HG02588 (cell line): ENCODE data around the gene CD81.

Source experiments
- ATAC-seq: cut with Tn5 transposase; IDR thresholded peaks from one replicate; pipeline ENCODE4 v1.9.1; 2021; ENCODE audit warnings: mild to moderate bottlenecking, moderate library complexity; ENCODE audit not compliant: unreplicated experiment

Gene CD81

DNA sequence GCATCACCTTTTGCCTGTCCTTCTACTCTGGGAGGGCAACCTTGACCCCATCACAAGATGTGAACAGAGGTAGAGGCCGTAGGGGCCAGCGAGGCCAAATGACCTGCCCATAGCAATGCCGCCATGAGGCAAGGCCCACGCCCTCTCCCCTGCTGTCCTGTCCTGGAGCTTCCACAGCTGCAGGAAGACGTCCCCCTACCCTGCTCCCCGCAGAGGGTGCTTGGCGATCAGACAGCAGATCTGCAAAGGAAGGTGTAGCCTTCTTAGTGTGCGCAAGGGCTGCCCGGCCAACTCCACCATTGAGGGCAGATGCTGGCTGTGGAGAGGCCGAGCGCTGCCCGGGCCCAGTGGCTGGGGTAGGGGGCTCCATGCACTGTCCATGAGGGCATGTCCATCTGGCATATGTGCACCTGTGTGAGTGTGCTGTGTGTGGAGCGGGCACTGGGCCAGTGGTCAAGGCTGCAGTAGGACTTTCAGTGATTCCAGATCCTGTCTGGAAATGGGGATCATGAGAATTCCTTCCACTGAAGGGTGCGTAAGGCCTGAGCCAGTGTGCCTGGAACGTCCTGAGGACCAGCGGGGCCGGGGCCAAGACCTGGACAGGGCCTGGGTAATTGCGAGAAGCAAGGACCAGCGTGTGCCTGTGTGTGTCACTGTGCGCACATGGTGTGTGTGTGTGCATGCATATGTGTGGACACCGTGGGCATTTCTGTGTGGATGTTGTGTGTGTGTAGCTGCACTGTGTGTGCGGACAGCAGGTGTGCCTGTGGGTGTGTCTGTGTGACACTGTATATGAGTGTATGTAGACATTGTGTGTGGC is 56.2 kb downstream of the CD81 start:
- ATAC-seq, result no peak

DNA sequence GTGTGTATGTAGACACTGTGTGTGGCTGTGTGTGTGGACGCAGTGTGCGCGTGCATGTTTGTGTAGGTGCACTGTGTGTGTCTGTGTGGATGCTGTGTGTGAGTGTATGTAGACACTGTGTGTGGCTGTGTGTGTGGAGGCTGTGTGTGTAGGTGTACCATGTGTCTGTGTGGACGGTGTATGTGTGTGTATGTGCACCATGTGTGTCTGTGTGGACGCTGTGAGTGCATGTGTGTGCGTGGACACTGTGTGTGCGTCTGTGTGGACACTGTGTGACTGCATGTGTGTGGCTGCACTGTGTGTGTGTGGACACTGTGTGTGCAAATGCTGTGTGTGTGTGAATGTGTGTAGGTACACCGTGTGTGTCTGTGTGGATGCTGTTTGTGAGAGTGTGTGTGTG is 56.9 kb downstream of the CD81 start:
- ATAC-seq, result no peak

DNA sequence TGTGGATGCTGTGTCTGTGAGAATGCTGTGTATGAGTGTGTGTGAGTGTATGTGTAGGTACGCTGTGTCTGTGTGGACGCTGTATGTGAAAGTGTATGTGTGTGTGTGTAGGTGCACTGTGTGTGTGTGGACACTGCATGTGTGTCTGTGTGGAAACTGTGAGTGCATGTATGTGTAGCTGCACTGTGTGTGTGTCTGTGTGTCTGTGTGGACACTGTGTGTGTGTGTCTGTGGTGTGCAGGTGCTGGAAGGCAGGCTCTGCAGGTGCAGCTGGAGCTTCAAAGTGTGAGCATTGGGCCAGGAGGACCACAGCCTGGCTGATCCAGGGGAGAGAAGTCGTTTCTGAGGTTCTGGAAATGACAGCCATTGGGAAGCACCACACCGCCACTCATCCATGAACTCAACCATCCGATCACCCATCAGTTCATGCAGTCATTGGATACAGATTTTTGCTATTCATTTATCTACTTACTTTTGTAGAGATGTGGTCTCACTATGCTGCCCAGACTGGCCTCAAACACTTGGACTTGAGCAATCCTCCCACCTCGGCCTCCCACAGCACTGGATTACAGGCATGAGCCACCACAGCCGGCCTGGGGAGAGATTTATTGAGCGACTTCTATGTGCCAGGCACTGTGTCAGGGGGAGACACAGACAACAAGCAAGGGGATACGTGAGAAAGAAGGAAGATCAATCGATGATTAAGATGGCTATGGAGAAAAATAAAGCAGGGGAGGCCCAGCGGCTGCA is 57.6 kb downstream of the CD81 start:
- no peak for ATAC-seq

DNA sequence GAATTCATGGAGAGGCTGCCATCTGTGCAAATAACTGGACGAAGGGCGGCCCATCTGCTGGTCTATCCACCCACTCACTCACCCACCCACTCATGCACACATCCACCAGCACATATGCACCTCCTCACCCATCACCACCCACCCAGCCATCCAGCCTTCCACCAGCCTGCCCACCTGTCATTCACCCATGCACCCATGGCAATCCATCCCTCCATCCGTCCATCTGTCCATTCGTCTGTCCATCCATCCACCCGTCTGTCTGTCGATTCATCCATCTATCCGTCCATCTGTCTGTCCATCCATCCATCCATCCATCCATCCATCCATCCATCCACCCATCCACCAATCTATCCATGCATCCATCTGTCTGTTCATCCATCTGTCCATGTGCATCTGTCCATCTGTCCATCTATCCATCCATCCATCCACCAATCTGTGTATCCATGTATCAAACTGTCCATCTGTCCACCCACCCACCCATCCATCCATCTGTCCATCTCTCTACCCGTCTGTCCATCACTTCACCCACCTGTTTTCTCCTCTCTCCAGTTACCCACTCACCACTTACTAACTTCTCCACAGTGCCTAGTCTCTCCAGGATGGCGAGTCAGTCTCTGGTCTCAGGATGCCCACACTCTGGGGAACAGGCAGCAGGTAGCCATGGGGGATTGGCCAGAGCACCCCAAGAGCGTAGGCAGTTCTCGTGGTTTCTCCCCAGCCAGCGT is 58.3 kb downstream of the CD81 start:
- ATAC-seq, result no peak

DNA sequence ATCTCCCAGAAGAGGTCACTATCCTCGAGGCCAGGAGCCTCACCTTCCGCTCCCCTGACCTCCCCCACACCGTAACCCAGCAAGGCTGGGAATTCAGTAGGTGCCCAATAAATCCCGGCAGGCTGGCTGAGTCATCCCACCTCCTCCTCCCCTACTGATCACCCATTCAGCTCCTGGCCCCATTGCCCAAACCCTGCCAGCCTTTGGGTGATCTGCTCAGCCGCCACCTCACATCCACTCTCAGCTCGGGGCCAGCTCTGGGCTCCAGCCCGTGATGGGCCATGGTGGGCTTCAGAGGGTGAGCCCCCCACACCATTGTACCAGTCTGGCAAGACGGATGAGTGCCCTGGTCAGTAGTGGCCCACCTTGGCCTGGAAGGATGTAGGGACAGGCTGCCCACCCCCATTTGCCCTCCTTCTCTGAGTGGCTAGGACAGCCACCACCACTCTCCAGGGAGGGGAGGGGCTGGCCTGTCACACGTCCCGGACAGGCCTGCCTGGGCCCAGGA is 59.0 kb downstream of the CD81 start:
- no peak for ATAC-seq

DNA sequence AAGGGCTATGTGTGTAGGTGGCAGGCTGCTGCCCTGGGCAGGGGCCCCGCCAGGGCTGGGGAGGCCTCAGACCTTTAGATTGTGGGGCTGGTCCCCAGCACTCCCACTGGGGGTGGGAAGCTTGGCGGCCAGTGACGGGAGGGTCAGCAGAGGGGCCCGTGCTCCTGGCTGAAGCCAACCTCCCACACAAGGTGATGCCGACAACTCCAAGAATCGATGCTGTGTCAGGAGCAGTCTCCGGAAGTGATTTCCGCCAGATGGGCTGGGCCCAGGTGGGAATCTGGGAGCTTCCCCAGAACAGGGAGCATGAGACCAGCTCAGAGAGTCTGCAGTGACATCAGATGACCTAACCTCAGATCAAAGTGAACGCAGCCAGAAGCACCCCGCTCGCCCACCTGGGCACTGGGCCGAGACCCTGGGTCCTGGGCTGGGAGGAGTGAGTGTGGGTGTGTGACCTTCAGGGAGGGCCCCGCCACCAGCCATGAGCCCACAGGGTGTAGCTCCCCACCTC is 59.5 kb downstream of the CD81 start:
- ATAC-seq, result no peak

DNA sequence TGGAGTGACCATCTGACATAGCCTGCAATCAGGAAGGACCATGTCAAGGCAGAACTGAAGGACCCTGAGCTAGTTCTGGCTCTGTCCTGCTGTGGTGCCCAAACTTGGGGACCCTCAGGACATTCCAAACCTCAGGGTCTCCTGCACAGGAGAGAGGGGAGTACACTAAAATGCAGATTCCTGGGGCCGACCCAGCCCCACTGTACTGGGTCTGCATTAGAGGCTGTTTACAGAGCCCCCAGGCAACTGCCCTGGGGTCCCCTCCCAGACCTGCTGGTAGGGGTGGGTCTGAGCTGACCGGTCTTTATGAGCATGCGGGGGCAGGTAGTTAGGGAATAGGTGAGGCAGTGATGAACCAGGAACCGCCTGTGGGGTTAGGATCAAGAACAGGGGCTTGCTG is 60.4 kb downstream of the CD81 start:
- no peak for ATAC-seq

DNA sequence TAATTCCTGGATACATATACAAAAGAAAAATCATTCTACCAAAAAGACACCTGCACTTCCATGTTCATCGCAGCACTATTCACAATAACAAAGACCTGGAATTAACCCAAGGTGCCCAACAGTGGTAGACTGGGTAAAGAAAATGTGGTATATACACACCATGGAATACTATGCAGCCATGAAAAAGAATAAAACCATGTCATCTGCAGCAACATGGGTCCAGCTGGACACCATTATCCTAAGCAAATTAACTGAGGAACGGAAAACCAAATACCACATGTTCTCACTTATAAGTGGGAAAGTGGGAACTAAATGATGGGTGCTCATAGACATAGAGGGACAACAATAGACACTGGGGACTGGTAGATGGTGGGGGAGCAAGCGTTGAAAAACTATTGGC is 62.7 kb downstream of the CD81 start:
- ATAC-seq, result no peak

DNA sequence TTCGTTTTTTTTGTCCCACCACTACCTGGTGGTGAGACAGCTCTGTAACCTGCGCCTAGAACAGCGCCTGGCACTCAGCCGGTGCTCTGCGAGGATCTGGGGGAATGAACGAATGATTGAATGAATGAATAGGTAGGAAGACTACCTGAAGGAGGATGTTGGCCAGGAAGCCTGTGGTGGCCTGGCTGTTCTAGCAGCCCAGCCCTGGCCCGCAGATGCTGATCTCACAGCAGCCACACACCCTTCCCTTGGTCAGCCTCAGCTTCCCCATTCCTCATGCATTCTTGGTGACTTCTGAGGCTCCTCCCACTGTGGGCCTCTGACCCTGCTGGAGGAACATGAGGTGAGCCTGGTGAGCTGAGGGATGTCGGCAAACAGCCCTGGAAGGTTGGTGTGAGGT is 63.5 kb downstream of the CD81 start:
- no peak for ATAC-seq

DNA sequence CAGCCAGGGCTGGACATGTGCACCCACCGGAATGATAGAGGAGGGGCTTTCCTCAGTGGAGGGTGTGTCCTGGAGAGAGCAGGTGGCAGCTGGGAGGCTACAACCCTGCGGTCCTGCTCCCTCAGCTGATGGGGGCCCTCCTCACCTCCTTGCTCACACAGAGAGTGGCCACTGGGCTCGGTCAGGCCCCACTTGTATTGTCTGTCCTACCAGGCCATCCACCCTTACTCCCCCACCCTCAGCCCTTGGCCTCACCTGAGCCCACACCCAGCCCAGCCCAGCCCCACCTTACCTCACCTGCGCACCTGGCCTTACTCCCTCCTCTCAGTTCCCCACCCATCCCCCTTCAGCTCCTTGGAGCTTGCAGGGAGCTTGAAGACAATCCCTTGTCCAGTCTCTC is 64.1 kb downstream of the CD81 start:
- no peak for ATAC-seq

DNA sequence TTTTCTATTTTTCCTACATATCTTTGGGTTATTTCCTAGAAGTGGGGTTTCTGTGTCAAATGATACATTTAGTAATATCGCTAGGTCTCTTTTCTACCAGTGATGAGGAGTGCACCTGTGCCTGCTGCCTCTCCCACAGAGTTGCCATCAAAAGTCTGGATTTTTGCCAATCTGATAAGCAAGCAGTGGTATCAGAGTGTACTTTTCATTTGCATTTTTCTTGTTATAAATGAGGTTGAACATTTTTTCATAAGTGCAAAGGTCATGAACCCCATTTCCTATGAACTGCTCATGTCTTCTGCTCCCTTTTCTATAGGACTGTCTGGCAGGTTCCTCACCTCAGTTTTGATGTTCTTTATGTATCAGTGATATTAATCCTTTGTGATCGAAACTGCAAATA is 65.5 kb downstream of the CD81 start:
- no peak for ATAC-seq

DNA sequence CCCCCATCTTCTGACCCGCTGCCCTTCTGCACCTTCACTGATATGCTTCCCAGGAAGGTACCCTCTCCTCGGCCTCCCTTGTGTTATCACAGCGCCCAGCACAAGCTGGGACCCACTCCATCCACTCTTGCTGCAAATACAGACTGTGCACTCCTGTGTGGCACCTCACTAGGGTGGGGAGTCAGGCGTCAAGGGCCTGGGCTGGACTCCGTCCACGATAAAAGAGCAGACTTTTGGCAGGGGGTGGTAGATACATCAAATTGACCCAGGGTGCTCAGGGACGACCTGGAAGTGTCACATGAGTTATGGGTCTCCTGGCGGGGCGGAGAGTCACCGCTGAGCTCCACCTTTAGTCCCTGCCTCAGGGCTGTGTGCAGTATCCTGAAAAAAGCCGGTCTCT is 66.3 kb downstream of the CD81 start:
- no peak for ATAC-seq

DNA sequence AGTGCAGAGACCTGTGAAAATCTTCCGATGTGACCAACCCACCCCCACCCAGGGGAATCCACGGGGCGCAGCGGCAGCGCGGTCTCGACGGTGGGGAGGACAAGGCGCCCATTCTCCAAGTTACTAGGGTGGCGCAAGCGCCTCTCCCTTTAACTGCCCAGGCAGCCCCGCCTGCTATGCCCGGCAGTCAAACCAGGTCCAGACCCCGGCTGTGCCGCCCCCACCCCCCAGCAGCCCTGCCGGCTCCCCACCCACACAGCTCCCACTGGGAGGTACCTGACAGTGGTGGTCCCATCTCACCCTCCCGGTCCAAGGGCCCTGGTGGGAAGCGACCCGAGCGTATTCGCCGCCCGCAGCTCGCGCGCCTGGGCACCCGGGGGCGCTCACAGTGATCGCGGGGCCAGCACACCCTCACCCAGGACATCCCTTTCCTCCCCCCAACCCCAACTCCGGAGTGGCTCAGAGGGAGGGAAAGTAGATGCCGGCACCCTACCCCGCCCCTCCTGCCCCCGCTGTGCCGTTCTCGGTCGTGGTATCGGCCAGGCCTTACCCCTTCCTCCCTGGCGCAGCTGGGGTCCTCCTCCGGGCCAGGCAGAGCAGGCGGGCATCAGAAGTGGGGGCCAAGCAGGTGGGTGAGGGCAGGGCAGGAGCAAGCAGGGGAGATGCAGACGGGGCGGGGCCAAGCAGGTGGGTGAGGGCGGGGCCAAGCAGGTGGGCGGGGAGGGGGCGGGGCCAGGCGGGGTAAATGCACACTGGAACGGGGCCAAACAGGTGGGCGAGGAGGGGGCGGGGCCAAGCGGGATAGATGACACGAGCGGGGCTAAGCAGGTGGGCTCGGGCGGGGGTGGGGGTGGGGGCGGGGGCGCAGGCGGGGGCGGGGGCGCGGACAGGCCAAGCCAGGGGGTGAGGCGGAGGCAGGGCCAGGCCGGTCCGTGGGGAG is 67.0 kb downstream of the CD81 start, which contains the start of gene TRPM5:
Gene TRPM5, minus strand, starts transcription at position 634 of the 940 bp plus-strand sequence. CDS start 21,478 bp downstream, outside the sequence.
- ATAC-seq, result no peak

DNA sequence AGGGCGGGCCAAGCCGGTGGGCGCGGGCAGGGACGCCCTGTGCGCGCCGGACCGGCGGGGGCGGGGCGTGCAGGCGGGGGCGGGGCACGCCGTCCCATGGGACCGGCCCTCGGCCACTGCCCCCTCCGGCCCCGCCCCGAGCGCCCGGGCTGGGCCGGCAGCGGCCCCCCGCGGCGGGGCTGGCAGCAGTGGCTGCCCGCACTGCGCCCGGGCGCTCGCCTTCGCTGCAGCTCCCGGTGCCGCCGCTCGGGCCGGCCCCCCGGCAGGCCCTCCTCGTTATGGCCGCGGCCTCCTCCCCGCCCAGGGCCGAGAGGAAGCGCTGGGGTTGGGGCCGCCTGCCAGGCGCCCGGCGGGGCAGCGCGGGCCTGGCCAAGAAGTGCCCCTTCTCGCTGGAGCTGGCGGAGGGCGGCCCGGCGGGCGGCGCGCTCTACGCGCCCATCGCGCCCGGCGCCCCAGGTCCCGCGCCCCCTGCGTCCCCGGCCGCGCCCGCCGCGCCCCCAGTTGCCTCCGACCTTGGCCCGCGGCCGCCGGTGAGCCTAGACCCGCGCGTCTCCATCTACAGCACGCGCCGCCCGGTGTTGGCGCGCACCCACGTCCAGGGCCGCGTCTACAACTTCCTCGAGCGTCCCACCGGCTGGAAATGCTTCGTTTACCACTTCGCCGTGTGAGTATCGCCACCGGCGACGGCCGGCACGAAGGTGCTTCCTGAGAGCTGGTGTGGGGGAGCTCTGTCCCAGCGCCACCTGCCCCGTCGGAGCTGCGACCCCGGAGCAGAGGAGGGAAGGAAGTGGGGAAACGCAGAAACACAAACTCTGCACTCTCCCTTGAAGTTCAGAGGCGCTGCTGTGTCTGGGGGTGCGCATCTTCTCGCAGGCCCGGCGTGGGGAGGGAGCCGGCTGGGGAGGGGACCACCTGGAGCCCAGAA is 68.0 kb downstream of the CD81 start, which contains the start of gene KCNQ1:
Gene KCNQ1, plus strand, starts transcription at position 188 of the 925 bp plus-strand sequence. Its CDS starts 91 bp downstream, at position 279.
- ATAC-seq, result no peak

DNA sequence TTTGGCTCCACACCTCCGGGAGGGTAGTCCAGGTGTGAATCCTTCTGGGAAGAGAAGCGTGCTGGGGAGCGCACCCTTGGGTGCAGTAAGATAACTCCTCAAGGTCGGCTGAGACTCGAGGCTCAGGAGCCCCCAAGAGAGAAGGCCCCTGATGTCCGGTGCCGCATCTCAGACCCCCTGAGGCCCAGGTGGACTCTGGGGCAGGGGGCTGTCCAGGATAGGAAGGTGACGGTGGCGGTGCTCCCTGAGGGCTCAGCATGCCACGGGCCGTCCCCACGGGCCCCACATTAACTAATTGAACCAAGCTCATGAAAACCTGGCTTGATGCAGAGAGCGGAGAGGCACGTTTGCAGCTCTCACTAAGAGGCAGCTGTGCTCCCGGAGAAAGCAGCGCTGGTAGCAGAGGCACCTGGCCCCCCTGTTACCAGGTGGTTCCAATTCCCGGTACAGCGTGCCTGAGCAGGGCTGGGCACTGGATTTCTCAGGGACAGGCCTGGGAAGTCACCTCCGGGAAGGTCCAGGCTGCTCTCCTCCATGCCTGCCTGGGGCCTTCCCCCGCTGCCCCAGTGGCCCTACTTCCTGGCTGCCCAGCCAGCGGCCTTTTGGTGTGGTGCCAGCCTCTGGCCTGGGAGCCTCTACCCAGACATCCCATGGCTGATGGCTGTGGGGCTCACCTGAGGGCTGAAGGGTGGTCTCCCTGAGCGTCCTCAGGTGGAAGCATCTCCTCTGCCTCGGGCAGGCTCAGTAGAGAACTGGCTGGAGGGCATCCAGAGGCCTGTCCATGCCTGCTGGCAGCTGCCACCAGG is 68.8 kb downstream of the CD81 start:
- no peak for ATAC-seq

DNA sequence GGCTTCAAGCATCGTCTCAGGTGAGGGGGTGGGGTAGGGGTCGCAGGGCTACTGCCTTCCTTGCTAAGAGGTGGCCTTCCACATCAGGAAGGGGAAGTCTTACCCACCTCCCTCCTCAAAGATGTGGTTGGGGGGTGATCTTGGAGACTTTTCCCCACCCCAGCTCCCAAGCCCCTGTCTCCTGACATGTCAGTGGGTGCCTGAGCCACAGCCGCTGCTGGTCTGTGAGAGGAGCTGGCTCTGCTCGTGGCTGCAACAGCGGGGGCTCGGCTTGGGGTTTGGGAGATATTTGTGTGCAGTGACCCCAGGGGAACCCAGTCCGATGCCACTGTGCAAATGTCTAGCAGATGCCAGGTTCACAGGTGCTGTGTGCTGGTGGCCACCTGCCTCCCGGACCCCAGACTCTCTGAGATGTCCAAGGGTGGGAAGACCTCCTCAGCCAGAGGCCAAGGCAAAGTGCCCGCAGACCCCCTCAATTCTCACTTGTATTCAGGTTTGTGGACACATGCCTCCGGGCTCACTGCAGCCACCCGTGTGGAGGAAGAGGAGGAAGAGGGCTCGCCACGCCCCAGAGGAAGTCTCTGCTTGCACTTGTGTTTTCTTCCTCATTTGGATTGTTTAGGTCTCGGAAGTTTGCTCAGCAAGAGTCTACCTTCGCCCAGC is 69.6 kb downstream of the CD81 start:
- ATAC-seq, result no peak
